GM06990 (cell line): ENCODE measurements around the gene CFAP74.

ENCODE experiments used
- DNase-seq: peaks from one replicate; pipeline ENCODE4 v3.0.0-alpha.2; 2011; ENCODE audit not compliant: insufficient read length; ENCODE audit errors: extremely low read depth
- H3K27me3 ChIP-seq: replicated peaks from 2 replicates; pipeline ENCODE4 v1.6.0; 2011; ENCODE audit warnings: low read length; ENCODE audit not compliant: control insufficient read depth, insufficient read depth
- H3K36me3 ChIP-seq: 2 replicates; pipeline ENCODE4 v1.5.1; 2011; ENCODE audit warnings: low read length; ENCODE audit not compliant: control insufficient read depth, insufficient read depth
- H3K4me3 ChIP-seq: replicated peaks from 2 replicates; pipeline ENCODE4 v1.5.1; 2011; ENCODE audit warnings: low read depth, mild to moderate bottlenecking, control low read depth, low read length
- CTCF ChIP-seq: IDR thresholded peaks from 2 replicates; pipeline ENCODE4 v1.5.1; 2011; ENCODE audit warnings: low read length, control low read depth, mild to moderate bottlenecking, inconsistent platforms; ENCODE audit not compliant: insufficient read depth, poor library complexity, severe bottlenecking

Gene CFAP74

GRCh38 chr1:2028870-2029560 lies 25.4 kb upstream of the CFAP74 start:
- no peak for TF ChIP-seq CTCF
- no peaks in the 10 kb centered on the region; the same call in 1 of the 2 replicates for H3K27me3 ChIP-seq
- no peaks in the 10 kb centered on the region for H3K36me3 ChIP-seq
- no peak overlapping the region for H3K4me3 ChIP-seq
- DNase-seq: no peak

- no peaks in the 10 kb centered on the region; the same call in 1 of the 2 replicates for H3K27me3 ChIP-seq
- H3K4me3 ChIP-seq: no peak overlapping the region
- no peaks in the 10 kb centered on the region for H3K36me3 ChIP-seq
- DNase-seq: no peak
- TF ChIP-seq CTCF: no peak
Observed at GRCh38 chr1:2027961-2028583, 24.5 kb upstream of the CFAP74 start.

DNA sequence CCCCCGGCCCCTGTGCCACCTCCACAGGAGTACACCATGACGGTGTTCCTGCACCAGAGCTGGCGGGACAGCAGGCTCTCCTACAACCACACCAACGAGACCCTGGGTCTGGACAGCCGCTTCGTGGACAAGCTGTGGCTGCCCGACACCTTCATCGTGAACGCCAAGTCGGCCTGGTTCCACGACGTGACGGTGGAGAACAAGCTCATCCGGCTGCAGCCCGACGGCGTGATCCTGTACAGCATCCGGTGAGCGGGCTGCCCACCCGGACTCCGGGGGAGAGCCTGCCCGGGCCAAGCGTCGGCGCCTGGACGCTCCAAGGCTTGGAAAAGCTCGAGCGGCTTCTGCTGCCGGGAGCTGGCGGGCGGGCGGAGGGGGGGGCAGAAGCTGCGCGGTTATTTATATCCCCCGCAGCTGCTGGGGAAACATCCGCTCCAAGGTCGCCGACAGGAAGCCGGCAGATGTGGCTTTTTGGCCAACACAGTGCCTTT lies 21.9 kb upstream of the CFAP74 start:
- no peak for DNase-seq
- TF ChIP-seq CTCF: no peak
- H3K27me3 ChIP-seq: no peaks in the 10 kb centered on the region; the same call in 1 of the 2 replicates
- no peaks in the 10 kb centered on the region for H3K36me3 ChIP-seq
- no peak overlapping the region for H3K4me3 ChIP-seq

GRCh38 chr1:2024887-2025286 lies 21.3 kb upstream of the CFAP74 start:
- DNase-seq: no peak

GRCh38 chr1:2024451-2024850 lies 20.9 kb upstream of the CFAP74 start:
- Histone ChIP-seq H3K4me3 (no peak overlapping the region), H3K27me3 (no peaks in the 10 kb centered on the region; the same call in 1 of the 2 replicates), H3K36me3 (no peaks in the 10 kb centered on the region)
- DNase-seq: no peak
- no peak for TF ChIP-seq CTCF

More at GRCh38 chr1:2024887-2025286, 21.3 kb upstream of the CFAP74 start:
- no peak for TF ChIP-seq CTCF
- H3K27me3 ChIP-seq: no peaks in the 10 kb centered on the region; the same call in 1 of the 2 replicates
- no peaks in the 10 kb centered on the region for H3K36me3 ChIP-seq
- no peak overlapping the region for H3K4me3 ChIP-seq
